BLaER1 (cell line): ENCODE results near the gene TRIOBP.
A peak's percentile ranks its signal among the peaks of the same experiment; 100 is the strongest.
"Not testable (repeated sequence)": the region's sequence is repeated elsewhere in the genome, so short reads cannot be mapped to it uniquely, and the experiment has no call there.

Experiments
- H3K27ac ChIP-seq: shearing (Covaris generic); formaldehyde crosslinking; 2 replicates; pipeline ENCODE4 v1.8.1; 2022
- H3K27me3 ChIP-seq: shearing (Covaris generic); formaldehyde crosslinking; 2 replicates; pipeline ENCODE4 v1.8.1; 2022
- H3K36me3 ChIP-seq: shearing (Covaris generic); formaldehyde crosslinking; 2 replicates; pipeline ENCODE4 v1.8.1; 2022
- H3K4me1 ChIP-seq: shearing (Covaris generic); formaldehyde crosslinking; 2 replicates; pipeline ENCODE4 v1.8.1; 2022
- H3K4me2 ChIP-seq: shearing (Covaris generic); formaldehyde crosslinking; 2 replicates; pipeline ENCODE4 v1.8.1; 2022
- H3K4me3 ChIP-seq: shearing (Covaris generic); formaldehyde crosslinking; 2 replicates; pipeline ENCODE4 v1.8.1; 2022
- H3K9ac ChIP-seq: shearing (Covaris generic); formaldehyde crosslinking; 2 replicates; pipeline ENCODE4 v1.8.1; 2022
- H3K9me3 ChIP-seq: shearing (Covaris generic); formaldehyde crosslinking; 2 replicates; pipeline ENCODE4 v1.8.1; 2022
- H4K20me1 ChIP-seq: shearing (Covaris generic); formaldehyde crosslinking; 2 replicates; pipeline ENCODE4 v1.8.1; 2022
- Cebpa-rat ChIP-seq: shearing (Covaris generic); IDR thresholded peaks from 2 replicates; pipeline ENCODE4 v1.8.1; 2022

The TRIOBP gene

GRCh38 chr22:37708580-37709444 lies 12.0 kb downstream of the TRIOBP start:
- H4K20me1 ChIP-seq: no peaks in the 10 kb centered on the region
- peaks cover 31% of the 10 kb centered on the region for H3K4me1 ChIP-seq
- peaks cover 69% of the 10 kb centered on the region for H3K36me3 ChIP-seq
- H3K27me3 ChIP-seq: no peaks in the 10 kb centered on the region
- no peak overlapping the region for H3K4me2 ChIP-seq
- H3K4me3 ChIP-seq: no peak overlapping the region
- no peak for TF ChIP-seq Cebpa-rat
- H3K27ac ChIP-seq: no peak overlapping the region
- no peaks in the 10 kb centered on the region for H3K9me3 ChIP-seq
- H3K9ac ChIP-seq: no peak overlapping the region

- Histone ChIP-seq H3K27me3 (no peaks in the 10 kb centered on the region), H4K20me1 (no peaks in the 10 kb centered on the region), H3K27ac (no peak overlapping the region), H3K9me3 (no peaks in the 10 kb centered on the region), H3K4me1 (peaks cover 36% of the 10 kb centered on the region), H3K36me3 (peaks cover 63% of the 10 kb centered on the region), H3K4me2 (no peak overlapping the region), H3K9ac (no peak overlapping the region), H3K4me3 (no peak overlapping the region)
- TF ChIP-seq Cebpa-rat: no peak
Measured at GRCh38 chr22:37709445-37709765, 12.6 kb downstream of the TRIOBP start.

- H3K9me3 ChIP-seq: no peaks in the 10 kb centered on the region
- no peak overlapping the region for H3K4me3 ChIP-seq
- H3K4me1 ChIP-seq: peaks cover 49% of the 10 kb centered on the region
- no peaks in the 10 kb centered on the region for H4K20me1 ChIP-seq
- peaks cover 55% of the 10 kb centered on the region for H3K36me3 ChIP-seq
- peak overlapping the region; percentile 46; the same call in 1 of the 2 replicates for H3K27ac ChIP-seq
- H3K9ac ChIP-seq: no peak overlapping the region
- TF ChIP-seq Cebpa-rat: no peak
- H3K4me2 ChIP-seq: no peak overlapping the region
- H3K27me3 ChIP-seq: no peaks in the 10 kb centered on the region
Measured at GRCh38 chr22:37710675-37711074, 13.8 kb downstream of the TRIOBP start.

GRCh38 chr22:37711490-37711889 lies 14.6 kb downstream of the TRIOBP start:
- H3K4me2 ChIP-seq: no peak overlapping the region

GRCh38 chr22:37713761-37714160 lies 16.9 kb downstream of the TRIOBP start:
- Histone ChIP-seq H3K36me3 (peaks cover 39% of the 10 kb centered on the region), H3K27ac (peak overlapping the region; percentile 75), H3K9ac (peak overlapping the region; percentile 64; the same call in 1 of the 2 replicates), H3K4me3 (no peak overlapping the region), H3K4me2 (peak overlapping the region; percentile 95), H3K27me3 (no peaks in the 10 kb centered on the region), H4K20me1 (no peaks in the 10 kb centered on the region), H3K9me3 (peaks cover 4% of the 10 kb centered on the region; the same call in 1 of the 2 replicates), H3K4me1 (peaks cover 60% of the 10 kb centered on the region)
- no peak for TF ChIP-seq Cebpa-rat

More at GRCh38 chr22:37711490-37711889, 14.6 kb downstream of the TRIOBP start:
- no peak for TF ChIP-seq Cebpa-rat
- Histone ChIP-seq H3K27ac (no peak overlapping the region), H3K36me3 (peaks cover 47% of the 10 kb centered on the region), H3K27me3 (no peaks in the 10 kb centered on the region), H4K20me1 (no peaks in the 10 kb centered on the region), H3K4me1 (peaks cover 57% of the 10 kb centered on the region), H3K9me3 (no peaks in the 10 kb centered on the region), H3K4me3 (no peak overlapping the region), H3K9ac (no peak overlapping the region)

GRCh38 chr22:37714634-37715033 lies 17.8 kb downstream of the TRIOBP start:
- Histone ChIP-seq H3K36me3 (peaks cover 34% of the 10 kb centered on the region), H3K9ac (no peak overlapping the region), H3K27ac (no peak overlapping the region), H3K4me3 (no peak overlapping the region), H3K4me1 (peaks cover 58% of the 10 kb centered on the region), H3K4me2 (peak overlapping the region; percentile 95; the same call in 1 of the 2 replicates), H3K9me3 (peaks cover 4% of the 10 kb centered on the region; the same call in 1 of the 2 replicates), H3K27me3 (no peaks in the 10 kb centered on the region), H4K20me1 (no peaks in the 10 kb centered on the region)
- no peak for TF ChIP-seq Cebpa-rat

GRCh38 chr22:37715760-37716159 lies 18.9 kb downstream of the TRIOBP start:
- peaks cover 4% of the 10 kb centered on the region; the same call in 1 of the 2 replicates for H3K9me3 ChIP-seq
- no peaks in the 10 kb centered on the region for H3K27me3 ChIP-seq
- peaks cover 50% of the 10 kb centered on the region for H3K4me1 ChIP-seq
- H3K4me3 ChIP-seq: no peak overlapping the region
- H3K9ac ChIP-seq: peak overlapping the region; percentile 57
- H3K27ac ChIP-seq: no peak overlapping the region
- TF ChIP-seq Cebpa-rat: no peak
- no peaks in the 10 kb centered on the region for H4K20me1 ChIP-seq
- H3K36me3 ChIP-seq: peaks cover 30% of the 10 kb centered on the region
- peak overlapping the region; percentile 95 for H3K4me2 ChIP-seq

- peak overlapping the region; percentile 57; the same call in 1 of the 2 replicates for H3K9ac ChIP-seq
- no peaks in the 10 kb centered on the region for H4K20me1 ChIP-seq
- H3K4me2 ChIP-seq: peak overlapping the region; percentile 95
- H3K4me3 ChIP-seq: peak overlapping the region; percentile 54
- TF ChIP-seq Cebpa-rat: peak; percentile 64
- H3K4me1 ChIP-seq: peaks cover 47% of the 10 kb centered on the region
- peaks cover 30% of the 10 kb centered on the region for H3K36me3 ChIP-seq
- no peaks in the 10 kb centered on the region for H3K27me3 ChIP-seq
- H3K27ac ChIP-seq: peak overlapping the region; percentile 65
- peaks cover 4% of the 10 kb centered on the region; the same call in 1 of the 2 replicates for H3K9me3 ChIP-seq
Measured at GRCh38 chr22:37716708-37717107, 19.9 kb downstream of the TRIOBP start.

- 0 out of 2 replicates have a peak overlapping the region, but pooled peaks have one; percentile 57 for H3K9ac ChIP-seq
- H3K9me3 ChIP-seq, H4K20me1 ChIP-seq, H3K27me3 ChIP-seq: not testable (repeated sequence)
- H3K36me3 ChIP-seq: peaks cover 32% of the 10 kb centered on the region; the same call in 1 of the 2 replicates
- H3K4me1 ChIP-seq: peaks cover 47% of the 10 kb centered on the region
- H3K4me2 ChIP-seq: peak overlapping the region; percentile 95
- peak overlapping the region; percentile 65 for H3K27ac ChIP-seq
- peak overlapping the region; percentile 54; the same call in 1 of the 2 replicates for H3K4me3 ChIP-seq
Measured at GRCh38 chr22:37717235-37717634, 20.4 kb downstream of the TRIOBP start.

- H3K4me2 ChIP-seq: peak overlapping the region; percentile 95; the same call in 1 of the 2 replicates
- not testable (repeated sequence) for H3K9ac ChIP-seq, H4K20me1 ChIP-seq
Measured at GRCh38 chr22:37717746-37718305, 21.0 kb downstream of the TRIOBP start.

More at GRCh38 chr22:37717746-37718305, 21.0 kb downstream of the TRIOBP start:
- not testable (repeated sequence) for H3K27me3 ChIP-seq, H3K27ac ChIP-seq, H3K9me3 ChIP-seq, H3K4me3 ChIP-seq
- Histone ChIP-seq H3K4me1 (peaks cover 46% of the 10 kb centered on the region), H3K36me3 (peaks cover 36% of the 10 kb centered on the region; the same call in 1 of the 2 replicates)
